WTC11 (cell line): ENCODE data around the gene UBE2H. TPM values are rescaled to one million over a fixed set of nuclear protein-coding genes. Genes with fewer than 3 reads are reported as not detected.

Experiments
- ATAC-seq: fragments of 200-7000 bp; cut with Tn5 transposase; 2 replicates; pipeline ENCODE4 v1.10.0; 2021; ENCODE audit warnings: mild to moderate bottlenecking, moderate library complexity
- CTCF ChIA-PET: fragments of 300-600 bp; sonication (Branson Sonifier 250); formaldehyde crosslinking; loops from one replicate; lab custom pipeline; 2021; ENCODE audit warnings: antibody characterized with exemption; lab: Charles Lee
- POLR2A ChIA-PET: fragments of 350-600 bp; sonication (Branson Sonifier 250); formaldehyde crosslinking; loops from one replicate; lab custom pipeline; 2021; ENCODE audit warnings: antibody characterized with exemption; lab: Charles Lee
- DNase-seq: peaks from one replicate; pipeline ENCODE4 v3.0.0; 2021; ENCODE audit warnings: low spot score
- H3K27ac Mint-ChIP-seq: 2 replicates; pipeline ENCODE4 v1.8.0; 2021; ENCODE audit warnings: mixed read lengths
- H3K27me3 Mint-ChIP-seq: 2 replicates; pipeline ENCODE4 v1.8.0; 2021; ENCODE audit warnings: low read depth, mild to moderate bottlenecking, moderate library complexity, mixed read lengths
- H3K36me3 Mint-ChIP-seq: 2 replicates; pipeline ENCODE4 v1.8.0; 2021; ENCODE audit warnings: mixed read lengths
- H3K4me1 Mint-ChIP-seq: 2 replicates; pipeline ENCODE4 v1.8.0; 2022; ENCODE audit warnings: mixed read lengths
- H3K4me3 Mint-ChIP-seq: 2 replicates; pipeline ENCODE4 v1.8.0; 2021; ENCODE audit warnings: mild to moderate bottlenecking, moderate library complexity, mixed read lengths
- H3K9me3 Mint-ChIP-seq: 2 replicates; pipeline ENCODE4 v1.8.0; 2021; ENCODE audit warnings: mixed read lengths
- AR ChIP-seq: fragments of 250-450 bp; sonication (Bioruptor Pico); IDR thresholded peaks from 2 replicates; pipeline ENCODE4 v1.9.0; 2021; ENCODE audit warnings: mild to moderate bottlenecking
- ATF6 ChIP-seq: sonication (generic); formaldehyde crosslinking; IDR thresholded peaks from 2 replicates; pipeline ENCODE4 v1.8.1; 2023; ENCODE audit warnings: mild to moderate bottlenecking, missing genetic modification reagents
- CTCF ChIP-seq: fragments of 200-600 bp; IDR thresholded peaks from 2 replicates; pipeline ENCODE4 v1.8.0; 2022; ENCODE audit warnings: antibody characterized with exemption
- E2F1 ChIP-seq: sonication (generic); formaldehyde crosslinking; IDR thresholded peaks from 2 replicates; pipeline ENCODE4 v1.8.0; 2022; ENCODE audit warnings: mild to moderate bottlenecking, missing genetic modification reagents
- FOXK1 ChIP-seq: sonication (generic); formaldehyde crosslinking; IDR thresholded peaks from 2 replicates; pipeline ENCODE4 v1.8.0; 2022; ENCODE audit warnings: mild to moderate bottlenecking, moderate library complexity, missing genetic modification reagents
- FOXP4 ChIP-seq: sonication (generic); formaldehyde crosslinking; IDR thresholded peaks from 2 replicates; pipeline ENCODE4 v1.8.0; 2022; ENCODE audit warnings: mild to moderate bottlenecking, missing genetic modification reagents
- JAZF1 ChIP-seq: fragments of 250-450 bp; sonication (Bioruptor Pico); IDR thresholded peaks from 2 replicates; pipeline ENCODE4 v1.9.0; 2021; ENCODE audit warnings: moderate library complexity, mild to moderate bottlenecking, inconsistent platforms
- NFE2L1 ChIP-seq: sonication (generic); formaldehyde crosslinking; IDR thresholded peaks from 2 replicates; pipeline ENCODE4 v1.8.1; 2023; ENCODE audit warnings: missing genetic modification reagents
- NFYB ChIP-seq: sonication (generic); formaldehyde crosslinking; conservative IDR thresholded peaks from 2 replicates; pipeline ENCODE4 v1.8.0; 2022; ENCODE audit warnings: low read depth, missing genetic modification reagents
- OVOL2 ChIP-seq: fragments of 250-450 bp; sonication (Bioruptor Pico); IDR thresholded peaks from 2 replicates; pipeline ENCODE4 v1.9.0; 2021; ENCODE audit warnings: mild to moderate bottlenecking, borderline replicate concordance
- PREB ChIP-seq: sonication (generic); formaldehyde crosslinking; IDR thresholded peaks from 2 replicates; pipeline ENCODE4 v1.8.1; 2022; ENCODE audit warnings: mild to moderate bottlenecking, missing genetic modification reagents, moderate library complexity, borderline replicate concordance
- RORB ChIP-seq: fragments of 250-450 bp; sonication (Bioruptor Pico); IDR thresholded peaks from 2 replicates; pipeline ENCODE4 v1.9.0; 2021; ENCODE audit warnings: mild to moderate bottlenecking
- SMAD4 ChIP-seq: sonication (generic); formaldehyde crosslinking; IDR thresholded peaks from 2 replicates; pipeline ENCODE4 v1.8.0; 2022; ENCODE audit warnings: mild to moderate bottlenecking, missing genetic modification reagents
- SP1 ChIP-seq: sonication (generic); formaldehyde crosslinking; conservative IDR thresholded peaks from 2 replicates; pipeline ENCODE4 v1.8.1; 2022; ENCODE audit warnings: missing genetic modification reagents
- USF2 ChIP-seq: sonication (generic); formaldehyde crosslinking; IDR thresholded peaks from 2 replicates; pipeline ENCODE4 v1.8.1; 2023; ENCODE audit warnings: mild to moderate bottlenecking, missing genetic modification reagents, moderate library complexity
- ZBTB21 ChIP-seq: sonication (generic); formaldehyde crosslinking; IDR thresholded peaks from 2 replicates; pipeline ENCODE4 v1.8.1; 2023; ENCODE audit warnings: mild to moderate bottlenecking, missing genetic modification reagents, borderline replicate concordance
- ZNF416 ChIP-seq: fragments of 250-450 bp; sonication (Bioruptor Pico); IDR thresholded peaks from 2 replicates; pipeline ENCODE4 v1.9.0; 2021; ENCODE audit warnings: mild to moderate bottlenecking, inconsistent platforms
- ZNF512 ChIP-seq: sonication (generic); formaldehyde crosslinking; IDR thresholded peaks from 2 replicates; pipeline ENCODE4 v1.8.1; 2022; ENCODE audit warnings: missing genetic modification reagents, borderline replicate concordance
- total RNA-seq: library from RNA; stranded (reverse); gene quantifications from 3 replicates; pipeline ENCODE4 v1.2.3, GENCODE V29; 2021

UBE2H gene
- total RNA-seq, 1 experiment from 2014 or later = 55.0 TPM

GRCh38 chr7:129843978-129844840 is 108.6 kb downstream of the UBE2H start:
- ChIA-PET POLR2A (interaction anchor here (0.6 to 1.5 kb wide), 3 partner anchors 10 to 105 kb away, joined by 3 to 4 read pairs (median 3); no protein-coding TSS in a partner anchor), CTCF (interaction anchor here (1.0 to 2.6 kb wide), 4 partner anchors 14 to 476 kb away, joined by 3 to 17 read pairs (median 9); partner anchors contain the start of gene KLHDC10)
- TF ChIP-seq PREB (CRISPR knock-in tag) (no peak), AR (CRISPR knock-in tag) (no peak), NFYB (CRISPR knock-in tag) (no peak), FOXP4 (CRISPR knock-in tag) (no peak), ZNF416 (CRISPR knock-in tag) (no peak), NFE2L1 (CRISPR knock-in tag) (peak; percentile 80), ZNF512 (CRISPR knock-in tag) (no peak), CTCF (no peak)
- H3K4me3 Mint-ChIP-seq = peak overlapping the region; percentile 39
- no peaks in the 10 kb centered on the region for H3K9me3 Mint-ChIP-seq
- H3K27me3 Mint-ChIP-seq = no peaks in the 10 kb centered on the region
- no peak for ATAC-seq
- peak overlapping the region; percentile 97 for H3K27ac Mint-ChIP-seq
- peaks cover under 1% of the 10 kb centered on the region; the same call in 1 of the 2 replicates for H3K36me3 Mint-ChIP-seq
- DNase-seq = no peak
- peaks cover 73% of the 10 kb centered on the region for H3K4me1 Mint-ChIP-seq

- DNase-seq (peak; percentile 62), ATAC-seq (peak; percentile 82)
- Mint-ChIP-seq H3K9me3 (no peaks in the 10 kb centered on the region), H3K27me3 (no peaks in the 10 kb centered on the region), H3K36me3 (peaks cover 6% of the 10 kb centered on the region), H3K4me1 (peaks cover 73% of the 10 kb centered on the region), H3K4me3 (peak overlapping the region; percentile 39), H3K27ac (peak overlapping the region; percentile 97)
- CTCF ChIA-PET = interaction anchor here (0.6 to 2.6 kb wide), 5 partner anchors 14 to 476 kb away, joined by 3 to 17 read pairs (median 4); partner anchors contain the start of gene KLHDC10
- POLR2A ChIA-PET = interaction anchor here (0.6 to 1.5 kb wide), 3 partner anchors 10 to 105 kb away, joined by 3 to 4 read pairs (median 3); no protein-coding TSS in a partner anchor
- TF ChIP-seq E2F1 = no peak
- no peak for TF ChIP-seq ATF6 (CRISPR knock-in tag)
- TF ChIP-seq RORB = no peak
- no peak for TF ChIP-seq USF2 (CRISPR knock-in tag)
- no peak for TF ChIP-seq JAZF1 (CRISPR knock-in tag)
- peak; percentile 73 for TF ChIP-seq SP1 (CRISPR knock-in tag)
- no peak for TF ChIP-seq OVOL2 (CRISPR knock-in tag)
- TF ChIP-seq ZBTB21 (CRISPR knock-in tag) = no peak
- peak; percentile 97 for TF ChIP-seq FOXK1 (CRISPR knock-in tag)
- TF ChIP-seq SMAD4 (CRISPR knock-in tag) = no peak
Measured at GRCh38 chr7:129843365-129843898, 109.3 kb downstream of the UBE2H start.
